ENCODE measurements around the gene MAN1A1. TPM values are rescaled to one million over a fixed set of nuclear protein-coding genes. Genes with fewer than 3 reads are reported as not detected.

Gene MAN1A1
- total RNA-seq, 1 experiment from 2014 or later, result 13.3 TPM

GRCh38 chr6:119226089-119226488, 123.5 kb downstream of the MAN1A1 start:
- no peak for TF ChIP-seq CTCF (IDR thresholded peaks at IDR 0.05; ENCODE audit: unreplicated experiment)
- Mint-ChIP-seq H3K9me3 (ENCODE audit: low read depth, unreplicated experiment) (no peaks in the 10 kb centered on the region), H3K27me3 (ENCODE audit: unreplicated experiment) (no peaks in the 10 kb centered on the region), H3K4me1 (ENCODE audit: low read depth, unreplicated experiment) (no peaks in the 10 kb centered on the region), H3K27ac (ENCODE audit: unreplicated experiment) (no peak overlapping the region), H3K36me3 (ENCODE audit: insufficient read depth, unreplicated experiment) (no peaks in the 10 kb centered on the region), H3K4me3 (ENCODE audit: low read depth, unreplicated experiment) (no peak overlapping the region)
- no TSS peak for BruUV-seq (replicated peaks)
- no peak for DNase-seq
- CTCF ChIA-PET, result no interaction called here
- intact Hi-C loops (cut with micrococcal nuclease; ENCODE audit: unreplicated experiment), result no loop called here

GRCh38 chr6:119224095-119224701, 125.4 kb downstream of the MAN1A1 start:
- TF ChIP-seq CTCF (IDR thresholded peaks at IDR 0.05; ENCODE audit: unreplicated experiment), result no peak
- no peaks in the 10 kb centered on the region for H3K4me1 Mint-ChIP-seq (ENCODE audit: low read depth, unreplicated experiment)
- no peak overlapping the region for H3K4me3 Mint-ChIP-seq (ENCODE audit: low read depth, unreplicated experiment)
- H3K27me3 Mint-ChIP-seq (ENCODE audit: unreplicated experiment), result no peaks in the 10 kb centered on the region
- no peaks in the 10 kb centered on the region for H3K36me3 Mint-ChIP-seq (ENCODE audit: insufficient read depth, unreplicated experiment)
- no peak overlapping the region for H3K27ac Mint-ChIP-seq (ENCODE audit: unreplicated experiment)
- no peak for DNase-seq
- intact Hi-C loops (cut with micrococcal nuclease; ENCODE audit: unreplicated experiment), result no loop called here
- CTCF ChIA-PET, result no interaction called here
- BruUV-seq (replicated peaks), result no TSS peak
- no peaks in the 10 kb centered on the region for H3K9me3 Mint-ChIP-seq (ENCODE audit: low read depth, unreplicated experiment)

GRCh38 chr6:119220452-119220851, 129.1 kb downstream of the MAN1A1 start:
- H3K27me3 Mint-ChIP-seq (ENCODE audit: unreplicated experiment), result no peaks in the 10 kb centered on the region
- TF ChIP-seq CTCF (IDR thresholded peaks at IDR 0.05; ENCODE audit: unreplicated experiment), result no peak
- H3K9me3 Mint-ChIP-seq (ENCODE audit: low read depth, unreplicated experiment), result no peaks in the 10 kb centered on the region
- H3K4me3 Mint-ChIP-seq (ENCODE audit: low read depth, unreplicated experiment), result no peak overlapping the region
- H3K27ac Mint-ChIP-seq (ENCODE audit: unreplicated experiment), result no peak overlapping the region
- DNase-seq, result no peak
- intact Hi-C loops (cut with micrococcal nuclease; ENCODE audit: unreplicated experiment), result no loop called here
- BruUV-seq (replicated peaks), result no TSS peak
- CTCF ChIA-PET, result no interaction called here
- H3K4me1 Mint-ChIP-seq (ENCODE audit: low read depth, unreplicated experiment), result no peaks in the 10 kb centered on the region
- no peaks in the 10 kb centered on the region for H3K36me3 Mint-ChIP-seq (ENCODE audit: insufficient read depth, unreplicated experiment)

GRCh38 chr6:119218548-119218947, 131.0 kb downstream of the MAN1A1 start:
- Mint-ChIP-seq H3K9me3 (ENCODE audit: low read depth, unreplicated experiment) (no peaks in the 10 kb centered on the region), H3K36me3 (ENCODE audit: insufficient read depth, unreplicated experiment) (no peaks in the 10 kb centered on the region), H3K4me1 (ENCODE audit: low read depth, unreplicated experiment) (no peaks in the 10 kb centered on the region), H3K4me3 (ENCODE audit: low read depth, unreplicated experiment) (no peak overlapping the region), H3K27ac (ENCODE audit: unreplicated experiment) (no peak overlapping the region), H3K27me3 (ENCODE audit: unreplicated experiment) (no peaks in the 10 kb centered on the region)
- no TSS peak for BruUV-seq (replicated peaks)
- intact Hi-C loops (cut with micrococcal nuclease; ENCODE audit: unreplicated experiment), result no loop called here
- TF ChIP-seq CTCF (IDR thresholded peaks at IDR 0.05; ENCODE audit: unreplicated experiment), result no peak
- DNase-seq, result no peak
- CTCF ChIA-PET, result no interaction called here
